ENCODE data around the gene NPLOC4. TPM values are rescaled to one million over a fixed set of nuclear protein-coding genes. Genes with fewer than 3 reads are reported as not detected.

NPLOC4 gene
- total and polyA plus RNA-seq, 2 of the 13 experiments (the other 11 are each of a cell fraction or from before 2014, with no cell fraction given), result 57.0 to 97.0 TPM

- TF ChIP-seq DMTF1 (CRISPR knock-in tag; IDR thresholded peaks at IDR 0.05) (0 out of 2 replicates have a peak, but pooled peaks have one; percentile 65), CEBPG (CRISPR knock-in tag; IDR thresholded peaks at IDR 0.05) (no peak), SRY (CRISPR knock-in tag; IDR thresholded peaks at IDR 0.05) (no peak), ZNF83 (CRISPR knock-in tag; IDR thresholded peaks at IDR 0.05; ENCODE audit: borderline replicate concordance) (no peak), MIER3 (CRISPR knock-in tag; IDR thresholded peaks at IDR 0.05; ENCODE audit: borderline replicate concordance) (no peak), ZNF276 (CRISPR knock-in tag; IDR thresholded peaks at IDR 0.05; ENCODE audit: low read depth) (peak; percentile 95), HOXA3 (CRISPR knock-in tag; IDR thresholded peaks at IDR 0.05) (peak; percentile 18; the same call in 1 of the 2 replicates), PATZ1 (CRISPR knock-in tag; IDR thresholded peaks at IDR 0.05) (peak; percentile 61), SRSF9 (IDR thresholded peaks at IDR 0.05; ENCODE audit: borderline replicate concordance, insufficient read depth, low read depth, low read length, poor library complexity, severe bottlenecking) (no peak), PHF21A (CRISPR knock-in tag; IDR thresholded peaks at IDR 0.05) (no peak), ZNF414 (CRISPR knock-in tag; IDR thresholded peaks at IDR 0.05) (no peak; the same call in 1 of the 2 replicates), KDM5A (IDR thresholded peaks at IDR 0.05; ENCODE audit: borderline replicate concordance, low read length) (no peak), ZNF33B (CRISPR knock-in tag; IDR thresholded peaks at IDR 0.05) (no peak), TFDP2 (CRISPR knock-in tag; IDR thresholded peaks at IDR 0.05) (peak; percentile 68; the same call in 1 of the 2 replicates), ARID5B (CRISPR knock-in tag; IDR thresholded peaks at IDR 0.05) (no peak), FOXA1 (IDR thresholded peaks at IDR 0.05) (no peak), FOXA1 (CRISPR knock-in tag; IDR thresholded peaks at IDR 0.05) (no peak)
These were observed 117.5 kb downstream of the NPLOC4 start (continued) for GRCh38 chr17:81519284-81520020.

Data from HepG2 (cell line).